HG03095 (cell line): ENCODE results near the gene SBF2.

Experiments
- ATAC-seq: cut with Tn5 transposase; IDR thresholded peaks from one replicate; pipeline ENCODE4 v1.9.1; 2021; ENCODE audit warnings: moderate library complexity; ENCODE audit not compliant: unreplicated experiment

SBF2 gene

GRCh38 chr11:10302744-10303557, 8.9 kb upstream of the SBF2 start:
- no peak for ATAC-seq

- ATAC-seq, result no peak
Observed at GRCh38 chr11:10302359-10302743, 8.3 kb upstream of the SBF2 start.

GRCh38 chr11:10301656-10302358, 7.8 kb upstream of the SBF2 start:
- ATAC-seq, result no peak

DNA sequence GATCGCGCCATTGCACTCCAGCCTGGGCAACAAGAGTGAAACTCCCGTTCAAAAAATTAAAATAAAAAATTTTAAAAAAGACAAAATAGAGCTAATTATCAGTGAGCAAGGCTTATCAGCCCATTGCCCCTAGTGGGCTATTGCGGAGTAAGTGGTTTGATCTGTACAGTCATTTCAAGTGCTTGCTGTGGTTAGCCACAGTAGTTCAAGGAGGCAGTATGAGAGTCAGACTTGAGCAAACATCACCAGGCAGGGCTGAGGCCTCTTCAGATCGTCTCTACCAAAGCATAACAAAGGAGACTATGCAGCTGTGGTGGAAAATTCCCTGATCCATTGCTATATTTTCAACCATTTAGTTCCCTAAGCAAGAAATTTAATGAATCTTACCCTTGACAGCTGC, 4.3 kb upstream of the SBF2 start:
- ATAC-seq, result peak; percentile 90

GRCh38 chr11:10295064-10295901, 1.3 kb upstream of the SBF2 start:
- no peak for ATAC-seq

GRCh38 chr11:10294290-10294953, 403 bp upstream of the SBF2 start:
- ATAC-seq, result no peak

GRCh38 chr11:10291801-10292638, 2.0 kb downstream of the SBF2 start:
- ATAC-seq, result no peak

DNA sequence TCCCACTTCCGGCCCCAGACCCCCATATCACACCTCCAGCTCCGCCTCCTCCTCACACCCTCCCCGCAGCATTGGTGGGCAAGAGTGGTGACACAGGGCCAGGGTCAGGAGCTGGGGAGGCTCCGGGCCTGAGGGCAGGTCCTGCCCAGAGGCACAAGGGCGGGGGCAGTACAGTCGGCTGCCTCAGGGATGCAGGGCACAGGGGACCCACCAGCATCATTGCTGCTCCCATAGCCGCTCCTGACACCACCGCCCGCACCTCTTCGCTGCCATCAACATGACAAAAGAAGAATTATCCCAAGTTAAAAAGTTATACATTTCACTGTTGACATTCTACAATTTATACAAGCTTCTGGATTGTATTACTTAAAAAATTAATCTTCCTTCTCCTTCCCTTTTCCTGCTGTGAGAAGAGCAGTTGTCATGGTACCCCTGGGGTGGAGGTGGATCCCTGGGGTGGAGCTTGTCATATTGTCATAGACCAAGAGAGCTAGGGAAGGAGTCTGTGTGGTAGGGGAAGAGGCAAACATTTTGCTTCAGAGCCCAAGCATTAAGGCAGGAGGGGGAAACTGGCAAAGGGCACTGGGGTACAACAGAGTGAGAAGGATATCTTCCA, 4.1 kb downstream of the SBF2 start:
- no peak for ATAC-seq

DNA sequence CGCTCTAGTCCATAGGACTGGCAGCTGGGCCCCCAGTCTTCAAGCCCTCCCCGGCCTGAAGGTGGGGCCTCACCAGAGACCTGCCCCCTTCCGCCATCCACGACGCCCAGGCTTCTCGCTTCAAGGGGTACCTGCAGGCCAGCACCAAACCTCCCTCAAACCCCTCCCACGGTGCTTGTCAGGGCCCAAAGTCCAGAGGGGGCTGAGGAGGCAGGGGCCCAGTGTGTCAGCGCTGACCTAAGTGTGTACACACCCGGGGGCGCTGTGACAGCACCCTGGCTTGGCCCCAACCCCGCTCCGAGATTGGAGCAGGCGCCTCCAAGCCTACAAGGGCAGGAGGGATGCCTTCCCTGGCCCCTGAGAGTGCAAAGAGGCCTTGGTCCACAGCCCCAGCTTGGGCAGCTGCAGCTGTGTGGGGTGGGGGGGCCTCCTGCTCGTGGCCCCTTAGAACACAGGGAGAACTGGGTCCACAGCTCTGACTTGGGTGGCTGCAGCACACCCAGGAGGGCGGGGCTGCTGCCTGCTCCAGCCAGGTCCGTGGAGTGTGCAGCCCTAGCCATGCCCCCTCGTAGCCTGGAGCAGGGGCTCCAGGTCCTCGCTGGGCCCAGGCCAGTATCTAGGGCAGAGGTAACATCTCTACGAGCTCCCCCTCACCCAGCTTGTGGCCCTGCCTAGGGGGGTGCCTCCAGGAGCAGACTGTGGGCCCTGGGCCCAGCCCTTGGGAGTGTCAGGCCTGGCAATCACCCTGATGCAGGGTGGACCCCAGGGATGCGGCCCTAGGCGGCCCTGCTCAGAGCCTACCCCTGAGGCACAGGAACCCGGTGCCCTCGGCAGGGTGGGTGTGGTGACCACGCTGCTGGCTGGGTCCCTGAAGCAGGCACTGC, 4.9 kb downstream of the SBF2 start:
- ATAC-seq, result no peak

- ATAC-seq, result no peak
Observed at GRCh38 chr11:10287766-10288715, 6.0 kb downstream of the SBF2 start.

DNA sequence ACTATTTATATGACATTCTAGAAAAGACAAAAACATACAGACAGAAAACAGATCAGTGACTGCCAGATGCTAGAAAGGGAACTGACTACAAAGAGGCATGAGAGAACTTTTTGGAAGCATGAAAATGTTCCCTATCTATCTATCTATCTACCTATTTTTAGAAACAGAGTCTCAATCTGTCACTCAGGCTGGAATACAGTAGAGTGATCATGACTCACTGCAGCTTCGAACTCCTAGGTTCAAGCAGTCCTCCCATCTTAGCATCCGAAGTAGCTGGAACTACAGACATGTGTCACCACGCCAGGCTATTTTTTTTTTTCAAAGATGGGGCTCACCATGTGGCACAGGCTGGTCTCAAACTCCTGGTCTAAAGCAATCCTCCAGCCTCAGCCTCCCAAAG, 6.9 kb downstream of the SBF2 start:
- ATAC-seq, result no peak

DNA sequence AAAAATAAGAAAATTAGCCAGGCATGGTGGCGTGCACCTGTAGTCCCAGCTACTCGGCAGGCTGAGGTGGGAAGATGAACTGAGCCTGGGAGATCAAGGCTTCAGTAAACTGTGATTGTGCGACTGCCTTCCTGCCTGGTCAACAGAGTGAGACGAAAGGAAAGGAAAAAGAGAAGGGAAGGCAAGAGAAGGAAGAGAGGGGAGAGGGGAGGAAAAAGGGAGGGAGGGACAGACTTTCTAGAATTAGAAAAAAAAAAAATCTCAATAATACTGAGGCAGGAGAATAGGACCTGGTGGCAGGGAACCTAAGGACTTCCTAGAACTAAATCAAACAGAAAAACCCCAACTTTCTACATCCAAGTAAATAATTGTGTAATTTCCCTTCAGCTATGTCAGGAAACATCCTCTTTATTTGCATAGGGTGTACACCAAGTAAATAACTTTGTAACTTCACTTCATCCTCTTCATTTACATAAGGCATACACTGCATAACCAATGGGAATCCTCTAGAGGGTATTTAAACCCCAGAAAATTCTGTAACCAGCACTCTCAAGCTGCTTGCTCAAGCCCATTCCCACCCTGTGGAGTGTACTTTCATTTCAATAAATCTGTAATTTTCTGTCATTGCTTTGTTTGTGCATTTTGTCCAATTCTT, 8.7 kb downstream of the SBF2 start:
- no peak for ATAC-seq

DNA sequence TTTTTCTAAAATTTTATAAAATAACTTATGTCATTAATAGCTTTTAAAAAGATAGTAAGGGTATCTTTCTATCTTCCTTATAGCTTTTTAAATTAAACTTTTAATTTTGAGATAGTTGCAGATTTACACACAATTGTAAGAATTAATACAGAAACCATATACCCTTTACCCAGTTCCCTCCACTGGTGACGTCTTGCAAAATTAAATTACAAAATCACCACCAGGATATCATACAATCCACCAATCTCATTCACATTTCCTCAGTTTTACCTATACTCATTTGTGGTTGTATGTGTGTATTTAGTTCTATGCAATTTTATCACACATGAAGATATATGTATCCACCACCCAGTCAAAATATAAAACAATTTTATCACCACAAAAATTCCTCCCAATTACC, 10.0 kb downstream of the SBF2 start:
- ATAC-seq, result no peak

DNA sequence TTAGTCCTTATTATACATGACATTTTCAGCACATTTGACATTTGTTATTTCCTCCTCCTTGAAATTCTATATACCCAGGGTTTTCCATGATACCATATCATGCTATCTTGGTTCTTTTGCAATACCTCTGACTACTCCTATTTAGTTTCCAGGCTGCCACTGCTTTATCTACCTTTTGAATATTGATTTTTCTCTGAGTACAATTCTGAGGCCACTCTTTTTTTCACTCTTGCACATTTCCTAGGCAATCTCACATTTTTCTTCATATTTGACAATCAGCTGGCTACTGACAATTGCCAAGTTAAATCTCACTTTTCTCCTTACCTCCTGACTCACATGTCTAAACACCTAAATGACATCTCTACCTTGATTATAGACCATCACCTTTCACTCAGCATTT, 11.9 kb downstream of the SBF2 start:
- no peak for ATAC-seq

- no peak for ATAC-seq
Observed at GRCh38 chr11:10275714-10276113, 18.3 kb downstream of the SBF2 start.

DNA sequence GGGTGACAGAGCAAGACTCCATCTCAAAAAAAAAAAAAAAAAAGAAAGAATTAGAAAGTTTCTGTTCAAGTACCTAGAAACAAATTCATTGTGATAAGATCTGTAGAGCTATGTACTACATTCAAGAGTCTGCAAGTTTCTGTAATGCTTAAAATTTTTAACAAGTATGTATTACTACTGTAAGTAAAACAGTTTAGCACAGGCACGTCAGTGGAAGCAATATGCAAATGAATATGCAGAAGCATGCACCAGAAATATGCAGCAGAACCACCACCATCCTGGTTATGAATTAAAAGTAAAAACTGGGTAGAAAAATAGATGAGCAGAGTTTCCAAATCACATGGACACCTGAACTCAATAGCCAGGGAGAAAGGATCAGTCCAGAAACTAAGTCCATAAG, 19.3 kb downstream of the SBF2 start:
- ATAC-seq, result no peak

- ATAC-seq, result no peak
Observed at GRCh38 chr11:10273738-10274137, 20.3 kb downstream of the SBF2 start.
